ENCODE data around the gene RBM12. TPM values are rescaled to one million over a fixed set of nuclear protein-coding genes. Genes with fewer than 3 reads are reported as not detected.

The RBM12 gene
- total RNA-seq, 1 donor from 2014 or later, result 63.8 TPM

- H3K4me1 Mint-ChIP-seq (ENCODE audit: low read depth), result peaks cover 34% of the 10 kb centered on the region
These were observed 45.3 kb downstream of the RBM12 start for GRCh38 chr20:35619196-35620095.

GRCh38 chr20:35618263-35619131 lies 46.2 kb downstream of the RBM12 start:
- H3K4me3 Mint-ChIP-seq (ENCODE audit: unreplicated experiment), result peak overlapping the region; percentile 89
- H3K9me3 Mint-ChIP-seq (ENCODE audit: low read depth), result no peaks in the 10 kb centered on the region
- no peaks in the 10 kb centered on the region for H3K27me3 Mint-ChIP-seq (ENCODE audit: low read depth)
- peaks cover 2% of the 10 kb centered on the region for H3K36me3 Mint-ChIP-seq (ENCODE audit: low read depth)
- peaks cover 34% of the 10 kb centered on the region for H3K4me1 Mint-ChIP-seq (ENCODE audit: low read depth)
- H3K27ac Mint-ChIP-seq (ENCODE audit: unreplicated experiment), result peak overlapping the region; percentile 97
- no peak for TF ChIP-seq CTCF (IDR thresholded peaks at IDR 0.05)
- no peak for DNase-seq (ENCODE audit: low spot score)

More at GRCh38 chr20:35619196-35620095, 45.3 kb downstream of the RBM12 start:
- H3K36me3 Mint-ChIP-seq (ENCODE audit: low read depth), result peaks cover 2% of the 10 kb centered on the region
- DNase-seq (ENCODE audit: low spot score), result peak; percentile 94
- peak; percentile 70 for TF ChIP-seq CTCF (IDR thresholded peaks at IDR 0.05)
- H3K27me3 Mint-ChIP-seq (ENCODE audit: low read depth), result no peaks in the 10 kb centered on the region
- H3K27ac Mint-ChIP-seq (ENCODE audit: unreplicated experiment), result peak overlapping the region; percentile 90
- no peaks in the 10 kb centered on the region for H3K9me3 Mint-ChIP-seq (ENCODE audit: low read depth)
- H3K4me3 Mint-ChIP-seq (ENCODE audit: unreplicated experiment), result peak overlapping the region; percentile 89

- Mint-ChIP-seq H3K27ac (ENCODE audit: unreplicated experiment) (peak overlapping the region; percentile 97), H3K36me3 (ENCODE audit: low read depth) (peaks cover 2% of the 10 kb centered on the region)
These were observed 47.1 kb downstream of the RBM12 start for GRCh38 chr20:35617397-35618262.

GRCh38 chr20:35616465-35617396 lies 48.0 kb downstream of the RBM12 start:
- no peaks in the 10 kb centered on the region for H3K9me3 Mint-ChIP-seq (ENCODE audit: low read depth)
- H3K27ac Mint-ChIP-seq (ENCODE audit: unreplicated experiment), result peak overlapping the region; percentile 97
- H3K36me3 Mint-ChIP-seq (ENCODE audit: low read depth), result peaks cover 2% of the 10 kb centered on the region
- H3K4me1 Mint-ChIP-seq (ENCODE audit: low read depth), result peaks cover 34% of the 10 kb centered on the region
- no peaks in the 10 kb centered on the region for H3K27me3 Mint-ChIP-seq (ENCODE audit: low read depth)
- H3K4me3 Mint-ChIP-seq (ENCODE audit: unreplicated experiment), result peak overlapping the region; percentile 89
- no peak for TF ChIP-seq CTCF (IDR thresholded peaks at IDR 0.05)
- no peak for DNase-seq (ENCODE audit: low spot score)

More at GRCh38 chr20:35617397-35618262, 47.1 kb downstream of the RBM12 start:
- no peaks in the 10 kb centered on the region for H3K27me3 Mint-ChIP-seq (ENCODE audit: low read depth)
- H3K4me1 Mint-ChIP-seq (ENCODE audit: low read depth), result peaks cover 34% of the 10 kb centered on the region
- no peak for DNase-seq (ENCODE audit: low spot score)
- H3K9me3 Mint-ChIP-seq (ENCODE audit: low read depth), result no peaks in the 10 kb centered on the region
- peak overlapping the region; percentile 89 for H3K4me3 Mint-ChIP-seq (ENCODE audit: unreplicated experiment)
- TF ChIP-seq CTCF (IDR thresholded peaks at IDR 0.05), result peak; percentile 48

Data from chondrocyte (in vitro differentiated cells).